ENCODE measurements around the gene FGFRL1. TPM values are rescaled to one million over a fixed set of nuclear protein-coding genes. Genes with fewer than 3 reads are reported as not detected.

Gene FGFRL1
- total RNA-seq, 4 donors from 2014 or later, result 9.0 to 19.9 (median 12.0) TPM

- Histone ChIP-seq H3K9me3 (no peaks in the 10 kb centered on the region), H3K27ac (no peak overlapping the region), H3K36me3 (peaks cover 9% of the 10 kb centered on the region), H3K4me1 (peaks cover 14% of the 10 kb centered on the region), H3K27me3 (peaks cover 40% of the 10 kb centered on the region), H3K4me3 (no peak overlapping the region)
- no peak for DNase-seq (ENCODE audit: low spot score in 2 of 2)
- TF ChIP-seq EP300 (IDR thresholded peaks at IDR 0.05), result no peak
- WGBS, result 56% methylated on average over 8 of the region's 17 CpGs
Observed at GRCh38 chr4:1029529-1029928, 18.1 kb downstream of the FGFRL1 start.

- Histone ChIP-seq H3K27me3 (peaks cover 40% of the 10 kb centered on the region), H3K4me1 (peaks cover 16% of the 10 kb centered on the region), H3K27ac (no peak overlapping the region), H3K36me3 (peaks cover 4% of the 10 kb centered on the region), H3K9me3 (no peaks in the 10 kb centered on the region), H3K4me3 (no peak overlapping the region)
- TF ChIP-seq POLR2A (IDR thresholded peaks at IDR 0.05), result no peak
- no peak for TF ChIP-seq EP300 (IDR thresholded peaks at IDR 0.05)
- TF ChIP-seq, protein P1, sequence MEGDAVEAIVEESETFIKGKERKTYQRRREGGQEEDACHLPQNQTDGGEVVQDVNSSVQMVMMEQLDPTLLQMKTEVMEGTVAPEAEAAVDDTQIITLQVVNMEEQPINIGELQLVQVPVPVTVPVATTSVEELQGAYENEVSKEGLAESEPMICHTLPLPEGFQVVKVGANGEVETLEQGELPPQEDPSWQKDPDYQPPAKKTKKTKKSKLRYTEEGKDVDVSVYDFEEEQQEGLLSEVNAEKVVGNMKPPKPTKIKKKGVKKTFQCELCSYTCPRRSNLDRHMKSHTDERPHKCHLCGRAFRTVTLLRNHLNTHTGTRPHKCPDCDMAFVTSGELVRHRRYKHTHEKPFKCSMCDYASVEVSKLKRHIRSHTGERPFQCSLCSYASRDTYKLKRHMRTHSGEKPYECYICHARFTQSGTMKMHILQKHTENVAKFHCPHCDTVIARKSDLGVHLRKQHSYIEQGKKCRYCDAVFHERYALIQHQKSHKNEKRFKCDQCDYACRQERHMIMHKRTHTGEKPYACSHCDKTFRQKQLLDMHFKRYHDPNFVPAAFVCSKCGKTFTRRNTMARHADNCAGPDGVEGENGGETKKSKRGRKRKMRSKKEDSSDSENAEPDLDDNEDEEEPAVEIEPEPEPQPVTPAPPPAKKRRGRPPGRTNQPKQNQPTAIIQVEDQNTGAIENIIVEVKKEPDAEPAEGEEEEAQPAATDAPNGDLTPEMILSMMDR (IDR thresholded peaks at IDR 0.05), result no peak
- TF ChIP-seq POLR2AphosphoS5 (IDR thresholded peaks at IDR 0.05), result no peak
- 41% methylated on average over 6 of the region's 12 CpGs for WGBS
- DNase-seq (ENCODE audit: low spot score in 2 of 2), result no peak
Observed at GRCh38 chr4:1030031-1030430, 18.6 kb downstream of the FGFRL1 start.

- no peaks in the 10 kb centered on the region for H3K36me3 ChIP-seq
- peaks cover 40% of the 10 kb centered on the region for H3K27me3 ChIP-seq
- TF ChIP-seq, protein P1 (IDR thresholded peaks at IDR 0.05), result no peak
- no peak for TF ChIP-seq POLR2AphosphoS5 (IDR thresholded peaks at IDR 0.05)
- TF ChIP-seq EP300 (IDR thresholded peaks at IDR 0.05), result no peak
- no peak for TF ChIP-seq POLR2A (IDR thresholded peaks at IDR 0.05)
- H3K4me3 ChIP-seq, result no peak overlapping the region
- no peaks in the 10 kb centered on the region for H3K9me3 ChIP-seq
- H3K27ac ChIP-seq, result no peak overlapping the region
- H3K4me1 ChIP-seq, result peaks cover 22% of the 10 kb centered on the region
- no peak for DNase-seq (ENCODE audit: low spot score in 2 of 2)
- WGBS, result 39% methylated on average over 3 of the region's 16 CpGs
Observed at GRCh38 chr4:1030559-1030958, 19.1 kb downstream of the FGFRL1 start.

DNA sequence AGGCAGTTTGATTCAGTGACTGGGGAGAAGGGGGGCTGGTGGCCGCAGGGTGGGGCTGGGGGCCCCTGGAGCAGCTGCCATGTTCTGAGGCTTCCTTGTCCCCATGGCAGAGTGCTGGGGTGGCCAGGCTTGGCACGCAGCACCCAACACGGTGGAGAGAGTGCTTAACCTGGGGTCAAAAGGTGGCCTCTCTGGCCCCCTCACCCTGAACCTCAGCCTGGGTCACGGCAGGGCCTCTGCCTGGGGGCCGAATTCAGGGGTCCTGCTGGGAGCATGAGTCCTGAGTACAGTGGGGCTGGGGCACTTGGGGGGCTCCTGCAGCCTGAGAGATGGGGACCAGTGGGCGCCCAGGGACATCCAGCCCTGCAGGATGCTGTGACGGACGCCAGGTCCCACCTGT, 19.9 kb downstream of the FGFRL1 start:
- TF ChIP-seq EP300 (IDR thresholded peaks at IDR 0.05) (no peak), POLR2A (IDR thresholded peaks at IDR 0.05) (no peak), POLR2AphosphoS5 (IDR thresholded peaks at IDR 0.05) (no peak)
- TF ChIP-seq, protein P1 (IDR thresholded peaks at IDR 0.05), result no peak
- peaks cover 23% of the 10 kb centered on the region for H3K4me1 ChIP-seq
- no CpG with 5 or more reads among the region's 8 CpGs for WGBS
- no peak for DNase-seq (ENCODE audit: low spot score in 2 of 2)
- H3K27me3 ChIP-seq, result peaks cover 40% of the 10 kb centered on the region
- H3K27ac ChIP-seq, result no peak overlapping the region
- H3K4me3 ChIP-seq, result no peak overlapping the region
- no peaks in the 10 kb centered on the region for H3K9me3 ChIP-seq
- H3K36me3 ChIP-seq, result no peaks in the 10 kb centered on the region

GRCh38 chr4:1031956-1032795, 20.8 kb downstream of the FGFRL1 start:
- Histone ChIP-seq H3K27ac (no peak overlapping the region), H3K27me3 (peaks cover 40% of the 10 kb centered on the region), H3K36me3 (no peaks in the 10 kb centered on the region), H3K4me1 (peaks cover 23% of the 10 kb centered on the region), H3K9me3 (no peaks in the 10 kb centered on the region), H3K4me3 (no peak overlapping the region)
- WGBS, result 60% methylated on average over 10 of the region's 37 CpGs
- no peak for TF ChIP-seq EP300 (IDR thresholded peaks at IDR 0.05)
- TF ChIP-seq POLR2AphosphoS5 (IDR thresholded peaks at IDR 0.05), result no peak
- no peak for TF ChIP-seq POLR2A (IDR thresholded peaks at IDR 0.05)
- TF ChIP-seq, protein P1 (IDR thresholded peaks at IDR 0.05), result peak in 1 of 2 donors; percentile 5
- no peak for DNase-seq (ENCODE audit: low spot score in 2 of 2)
